HepG2 (cell line): ENCODE data around the gene CEP250. TPM values are rescaled to one million over a fixed set of nuclear protein-coding genes. Genes with fewer than 3 reads are reported as not detected.

Source experiments
- ATAC-seq: fragments of 200-7000 bp; cut with Tn5 transposase; 3 replicates; pipeline ENCODE4 v1.9.1; 2020; ENCODE audit warnings: mild to moderate bottlenecking, moderate library complexity
- BruUV-seq: library from RNA; stranded (reverse); fragments of 400-500 nt; replicated peaks from 2 replicates; lab custom pipeline; 2021; lab: Mats Ljungman, UMichigan
- CTCF ChIA-PET: fragments of 300-600 bp; formaldehyde crosslinking; extraction: SDS; loops from one replicate; lab custom pipeline; 2021; ENCODE audit warnings: low total read pairs, inconsistent platforms, low intra/inter-chr PET ratio; lab: Yijun Ruan, JAX
- POLR2A ChIA-PET: fragments of 350-600 bp; sonication (Branson Sonifier 250); formaldehyde crosslinking; loops from one replicate; lab custom pipeline; 2020; ENCODE audit warnings: antibody characterized with exemption, inconsistent platforms; lab: Yijun Ruan, JAX
- DNase-seq: peaks from one replicate; pipeline ENCODE4 v3.0.0-alpha.2; 2015; ENCODE audit warnings: low spot score
- FAIRE-seq: peaks from 3 replicates; lab custom pipeline; 2011; peaks lifted over from hg19 to GRCh38; lab: Jason Lieb, UNC
- H2AFZ ChIP-seq: one replicate; pipeline ENCODE4 v1.6.1; 2011; ENCODE audit warnings: low read length, inconsistent platforms
- H3K27ac ChIP-seq: fragments of 300-600 bp; 3 replicates; pipeline ENCODE4 v1.8.0; 2011; ENCODE audit warnings: mixed run types, mild to moderate bottlenecking, mixed read lengths, low read length, inconsistent platforms; ENCODE audit not compliant: insufficient read depth; ENCODE audit errors: extremely low read length
- H3K27me3 ChIP-seq, 2 experiments: fragments of 200-600 bp in 1 of 2; 2 replicates in 1 of 2; 3 replicates in 1 of 2; pipeline versions ENCODE4 v1.6.0 to v1.8.0; 2011; ENCODE audit warnings: low read length in 2 of 2, mild to moderate bottlenecking in 2 of 2, moderate library complexity in 2 of 2, inconsistent platforms in 1 of 2; ENCODE audit not compliant: insufficient read depth in 2 of 2, control insufficient read depth in 1 of 2
- H3K36me3 ChIP-seq, 2 experiments: fragments of 200-600 bp in 1 of 2; replicated peaks in 1 of 2; 2 replicates in 1 of 2; 3 replicates in 1 of 2; pipeline versions ENCODE4 v1.5.1 to v1.8.0; 2011; ENCODE audit warnings: low read length in 2 of 2, inconsistent platforms in 1 of 2; ENCODE audit not compliant: insufficient read depth in 2 of 2, control insufficient read depth in 1 of 2
- H3K4me1 ChIP-seq: 2 replicates; pipeline ENCODE4 v1.5.1; 2012; ENCODE audit warnings: low read length, inconsistent platforms; ENCODE audit not compliant: insufficient read depth
- H3K4me2 ChIP-seq: 2 replicates; pipeline ENCODE4 v1.6.0; 2011; ENCODE audit warnings: low read depth, low read length, inconsistent platforms
- H3K4me3 ChIP-seq, 3 experiments: fragments of 200-600 bp in 1 of 3; sonication (generic), shearing (Covaris generic) in 1 of 3; replicated peaks in 1 of 3; 2 replicates each; pipeline ENCODE4 v1.5.1; 2011 to 2016; ENCODE audit warnings: low read length in 3 of 3, inconsistent platforms in 2 of 3, low read depth in 2 of 3, mild to moderate bottlenecking in 2 of 3, control low read depth in 1 of 3, mixed read lengths in 1 of 3; ENCODE audit not compliant: insufficient read depth in 1 of 3
- H3K79me2 ChIP-seq: one replicate; pipeline ENCODE4 v1.6.1; 2011; ENCODE audit warnings: low read length, inconsistent platforms; ENCODE audit not compliant: insufficient read depth
- H3K9ac ChIP-seq: 2 replicates; pipeline ENCODE4 v1.6.0; 2011; ENCODE audit warnings: mild to moderate bottlenecking, low read depth, low read length, inconsistent platforms; ENCODE audit not compliant: insufficient read depth
- H3K9me3 ChIP-seq: 2 replicates; pipeline ENCODE4 v1.5.1; 2012; ENCODE audit warnings: mild to moderate bottlenecking, low read length
- H4K20me1 ChIP-seq: 2 replicates; pipeline ENCODE4 v1.6.0; 2011; ENCODE audit warnings: inconsistent platforms, mild to moderate bottlenecking, low read length, moderate library complexity; ENCODE audit not compliant: insufficient read depth
- HMG20B ChIP-seq: conservative IDR thresholded peaks from 2 replicates; pipeline ENCODE4 v1.6.1; 2016; ENCODE audit warnings: missing genetic modification reagents, missing compliant biosample characterization
- KAT8 ChIP-seq: IDR thresholded peaks from 2 replicates; pipeline ENCODE4 v1.6.1; 2016; ENCODE audit warnings: missing genetic modification reagents, missing compliant biosample characterization
- MIXL1 ChIP-seq: IDR thresholded peaks from 2 replicates; pipeline ENCODE4 v1.6.1; 2016
- NCOA2 ChIP-seq: sonication (generic); formaldehyde crosslinking; IDR thresholded peaks from 2 replicates; pipeline ENCODE4 v1.8.0; 2022; ENCODE audit warnings: inconsistent platforms
- POGZ ChIP-seq: sonication (generic); formaldehyde crosslinking; IDR thresholded peaks from 2 replicates; pipeline ENCODE4 v1.4.0; 2020; ENCODE audit warnings: mild to moderate bottlenecking, missing genetic modification reagents
- SYNCRIP ChIP-seq: fragments of 200-400 bp; formaldehyde crosslinking; IDR thresholded peaks from 2 replicates; pipeline ENCODE4 v1.6.1; 2018; ENCODE audit warnings: mild to moderate bottlenecking, low read depth, low read length; ENCODE audit not compliant: insufficient read depth
- ZNF282 ChIP-seq: fragments of 450-650 bp; IDR thresholded peaks from 2 replicates; pipeline ENCODE4 v1.6.1; 2018; ENCODE audit not compliant: partially characterized antibody
- ZNF33A ChIP-seq: sonication (generic); formaldehyde crosslinking; IDR thresholded peaks from 2 replicates; pipeline ENCODE4 v1.5.1; 2020; ENCODE audit warnings: missing genetic modification reagents, mild to moderate bottlenecking, moderate library complexity, borderline replicate concordance
- ZNF552 ChIP-seq: sonication (generic); formaldehyde crosslinking; IDR thresholded peaks from 2 replicates; pipeline ENCODE4 v1.9.0; 2022; ENCODE audit warnings: missing genetic modification reagents, mild to moderate bottlenecking, borderline replicate concordance
- WGBS: methylation state at CpG from one replicate; pipeline ENCODE4 v1.1.6; 2017; ENCODE audit warnings: low lambda C conversion rate; 5-methylcytosine and 5-hydroxymethylcytosine counted together
- in situ Hi-C: cut with HindIII; loops from 2 replicates; pipeline ENCODE4 v1.10.0; 2017; ENCODE audit warnings: low pct_unique_long_range_greater_than_20kb; ENCODE audit not compliant: extremely low pct_ligation_motif_present
- intact Hi-C: fragments of 100-400 bp; cut with micrococcal nuclease; formaldehyde crosslinking; loops from one replicate; pipeline ENCODE4 v1.10.0; 2022; ENCODE audit not compliant: unreplicated experiment
- polyA plus RNA-seq, 8 experiments: library from polyadenylated mRNA; depleted of rRNA in 3 of 8; stranded (reverse) in 7 of 8; unstranded in 1 of 8; fragments of >200 nt; fragmentation: Illumina TruSeq in 4 of 8; extraction: Trizol in 4 of 8; gene quantifications; 2 replicates each; pipeline versions ENCODE4 v1.2.1 to v1.2.3, GENCODE V29; 2011 to 2016; ENCODE audit warnings: low read depth in 4 of 8, missing spikeins in 1 of 8, mixed read lengths in 1 of 8; ENCODE audit not compliant: insufficient read depth in 1 of 8
- total RNA-seq, 5 experiments: library from RNA; depleted of rRNA; stranded (reverse); fragments of >200 nt; fragmentation: Illumina TruSeq; extraction: Trizol; gene quantifications; 2 replicates each; pipeline ENCODE4 v1.2.3, GENCODE V29; 2016; ENCODE audit warnings: low read depth in 1 of 5
- TF ChIP-seq, protein P1 (sequence below): sonication (generic); formaldehyde crosslinking; IDR thresholded peaks from 2 replicates; pipeline ENCODE4 v1.5.0; 2020; ENCODE audit warnings: mild to moderate bottlenecking, missing genetic modification reagents, borderline replicate concordance
- TF ChIP-seq, protein P2 (sequence below): sonication (generic); formaldehyde crosslinking; IDR thresholded peaks from 2 replicates; pipeline ENCODE4 v1.8.1; 2023; ENCODE audit warnings: missing genetic modification reagents, inconsistent platforms, borderline replicate concordance
- TF ChIP-seq, protein P3 (sequence below): fragments of 450-650 bp; IDR thresholded peaks from 2 replicates; pipeline ENCODE4 v1.6.1; 2016

The CEP250 gene
- total and polyA plus RNA-seq, 2 of the 13 experiments (the other 11 are each of a cell fraction or from before 2014, with no cell fraction given) = 28.8 to 55.3 TPM

DNA sequence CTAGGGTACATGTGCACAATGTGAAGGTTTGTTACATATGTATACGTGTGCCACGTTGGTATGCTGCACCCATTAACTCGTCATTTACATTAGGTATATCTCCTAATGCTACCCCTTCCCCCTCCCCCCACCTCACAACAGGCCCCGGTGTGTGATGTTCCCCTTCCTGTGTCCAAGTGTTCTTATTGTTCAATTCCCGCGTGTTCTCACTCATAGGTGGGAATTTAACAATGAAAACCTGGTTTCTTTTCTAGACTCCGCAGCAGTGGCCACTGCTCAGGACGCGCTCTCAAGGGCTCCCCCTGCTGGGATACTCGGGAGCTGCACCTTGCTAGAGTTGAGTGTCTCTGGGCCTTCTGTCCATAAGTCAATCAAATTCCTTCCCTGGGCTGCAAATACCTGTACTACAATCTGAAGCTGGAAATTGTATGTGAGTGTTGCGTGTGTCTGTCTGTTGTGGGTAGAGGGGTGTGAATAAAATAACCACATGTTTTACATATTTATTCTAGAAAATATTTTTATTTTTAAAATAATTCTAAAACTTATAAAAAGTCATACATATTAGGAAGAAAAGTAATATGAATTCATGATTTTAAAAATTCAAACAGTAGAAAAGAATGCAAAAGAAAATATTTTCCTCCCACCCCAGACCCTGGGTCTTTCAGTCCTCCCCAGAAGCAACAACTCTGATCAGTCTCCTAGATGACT is 8.2 kb upstream of the CEP250 start:
- FAIRE-seq = peak; percentile 92
- in situ Hi-C loops = loop anchor here (5.0 to 25.0 kb wide), 2 partner anchors 145 to 310 kb away; partner anchors contain the start of gene EDEM2
- H3K9ac ChIP-seq = peak overlapping the region; percentile 67
- H3K27me3 ChIP-seq = no peaks in the 10 kb centered on the region; a peak in 2 of 5 replicates
- no peaks in the 10 kb centered on the region for H3K9me3 ChIP-seq
- peak overlapping the region; percentile 51 to 61 (median 55) for H3K4me3 ChIP-seq
- ATAC-seq = peak; percentile 90
- H3K79me2 ChIP-seq = no peaks in the 10 kb centered on the region
- POLR2A ChIA-PET = interaction anchor here (0.7 to 3.8 kb wide), 12 partner anchors 8 to 295 kb away, joined by 3 to 35 read pairs (median 4); partner anchors contain the start of genes CEP250, EIF6, GDF5 and RBM39
- intact Hi-C loops = loop anchor here (1.0 to 10.0 kb wide), 2 partner anchors 144 to 352 kb away; partner anchors contain the start of gene TRPC4AP
- BruUV-seq = no TSS peak
- H4K20me1 ChIP-seq = no peaks in the 10 kb centered on the region
- H2AFZ ChIP-seq = no peak overlapping the region
- peak overlapping the region; percentile 88 for H3K4me2 ChIP-seq
- H3K4me1 ChIP-seq = peaks cover 8% of the 10 kb centered on the region
- DNase-seq = peak; percentile 92
- no peaks in the 10 kb centered on the region for H3K36me3 ChIP-seq
- CTCF ChIA-PET = interaction anchor here (0.7 to 2.3 kb wide), 5 partner anchors 36 to 178 kb away, joined by 3 to 29 read pairs (median 4); partner anchors contain the start of gene UQCC1
- 1% methylated on average over 11 of the region's 11 CpGs for WGBS
- no peak overlapping the region for H3K27ac ChIP-seq
- 0 out of 2 replicates have a peak, but pooled peaks have one; percentile 40 for TF ChIP-seq NCOA2
- no peak for TF ChIP-seq ZNF552 (CRISPR knock-in tag)
- TF ChIP-seq ZNF33A (CRISPR knock-in tag) = no peak
- peak; percentile 54 for TF ChIP-seq MIXL1 (CRISPR knock-in tag)
- TF ChIP-seq HMG20B (CRISPR knock-in tag) = peak; percentile 71; the same call in 1 of the 2 replicates
- no peak for TF ChIP-seq SYNCRIP
- peak; percentile 59; the same call in 1 of the 2 replicates for TF ChIP-seq KAT8 (CRISPR knock-in tag)
- TF ChIP-seq POGZ = no peak
- TF ChIP-seq, protein P1, sequence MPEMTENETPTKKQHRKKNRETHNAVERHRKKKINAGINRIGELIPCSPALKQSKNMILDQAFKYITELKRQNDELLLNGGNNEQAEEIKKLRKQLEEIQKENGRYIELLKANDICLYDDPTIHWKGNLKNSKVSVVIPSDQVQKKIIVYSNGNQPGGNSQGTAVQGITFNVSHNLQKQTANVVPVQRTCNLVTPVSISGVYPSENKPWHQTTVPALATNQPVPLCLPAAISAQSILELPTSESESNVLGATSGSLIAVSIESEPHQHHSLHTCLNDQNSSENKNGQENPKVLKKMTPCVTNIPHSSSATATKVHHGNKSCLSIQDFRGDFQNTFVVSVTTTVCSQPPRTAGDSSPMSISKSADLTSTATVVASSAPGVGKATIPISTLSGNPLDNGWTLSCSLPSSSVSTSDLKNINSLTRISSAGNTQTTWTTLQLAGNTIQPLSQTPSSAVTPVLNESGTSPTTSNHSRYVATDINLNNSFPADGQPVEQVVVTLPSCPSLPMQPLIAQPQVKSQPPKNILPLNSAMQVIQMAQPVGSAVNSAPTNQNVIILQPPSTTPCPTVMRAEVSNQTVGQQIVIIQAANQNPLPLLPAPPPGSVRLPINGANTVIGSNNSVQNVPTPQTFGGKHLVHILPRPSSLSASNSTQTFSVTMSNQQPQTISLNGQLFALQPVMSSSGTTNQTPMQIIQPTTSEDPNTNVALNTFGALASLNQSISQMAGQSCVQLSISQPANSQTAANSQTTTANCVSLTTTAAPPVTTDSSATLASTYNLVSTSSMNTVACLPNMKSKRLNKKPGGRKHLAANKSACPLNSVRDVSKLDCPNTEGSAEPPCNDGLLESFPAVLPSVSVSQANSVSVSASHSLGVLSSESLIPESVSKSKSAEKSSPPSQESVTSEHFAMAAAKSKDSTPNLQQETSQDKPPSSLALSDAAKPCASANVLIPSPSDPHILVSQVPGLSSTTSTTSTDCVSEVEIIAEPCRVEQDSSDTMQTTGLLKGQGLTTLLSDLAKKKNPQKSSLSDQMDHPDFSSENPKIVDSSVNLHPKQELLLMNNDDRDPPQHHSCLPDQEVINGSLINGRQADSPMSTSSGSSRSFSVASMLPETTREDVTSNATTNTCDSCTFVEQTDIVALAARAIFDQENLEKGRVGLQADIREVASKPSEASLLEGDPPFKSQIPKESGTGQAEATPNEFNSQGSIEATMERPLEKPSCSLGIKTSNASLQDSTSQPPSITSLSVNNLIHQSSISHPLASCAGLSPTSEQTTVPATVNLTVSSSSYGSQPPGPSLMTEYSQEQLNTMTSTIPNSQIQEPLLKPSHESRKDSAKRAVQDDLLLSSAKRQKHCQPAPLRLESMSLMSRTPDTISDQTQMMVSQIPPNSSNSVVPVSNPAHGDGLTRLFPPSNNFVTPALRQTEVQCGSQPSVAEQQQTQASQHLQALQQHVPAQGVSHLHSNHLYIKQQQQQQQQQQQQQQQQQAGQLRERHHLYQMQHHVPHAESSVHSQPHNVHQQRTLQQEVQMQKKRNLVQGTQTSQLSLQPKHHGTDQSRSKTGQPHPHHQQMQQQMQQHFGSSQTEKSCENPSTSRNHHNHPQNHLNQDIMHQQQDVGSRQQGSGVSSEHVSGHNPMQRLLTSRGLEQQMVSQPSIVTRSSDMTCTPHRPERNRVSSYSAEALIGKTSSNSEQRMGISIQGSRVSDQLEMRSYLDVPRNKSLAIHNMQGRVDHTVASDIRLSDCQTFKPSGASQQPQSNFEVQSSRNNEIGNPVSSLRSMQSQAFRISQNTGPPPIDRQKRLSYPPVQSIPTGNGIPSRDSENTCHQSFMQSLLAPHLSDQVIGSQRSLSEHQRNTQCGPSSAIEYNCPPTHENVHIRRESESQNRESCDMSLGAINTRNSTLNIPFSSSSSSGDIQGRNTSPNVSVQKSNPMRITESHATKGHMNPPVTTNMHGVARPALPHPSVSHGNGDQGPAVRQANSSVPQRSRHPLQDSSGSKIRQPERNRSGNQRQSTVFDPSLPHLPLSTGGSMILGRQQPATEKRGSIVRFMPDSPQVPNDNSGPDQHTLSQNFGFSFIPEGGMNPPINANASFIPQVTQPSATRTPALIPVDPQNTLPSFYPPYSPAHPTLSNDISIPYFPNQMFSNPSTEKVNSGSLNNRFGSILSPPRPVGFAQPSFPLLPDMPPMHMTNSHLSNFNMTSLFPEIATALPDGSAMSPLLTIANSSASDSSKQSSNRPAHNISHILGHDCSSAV (CRISPR knock-in tag) = no peak
- TF ChIP-seq, protein P2, sequence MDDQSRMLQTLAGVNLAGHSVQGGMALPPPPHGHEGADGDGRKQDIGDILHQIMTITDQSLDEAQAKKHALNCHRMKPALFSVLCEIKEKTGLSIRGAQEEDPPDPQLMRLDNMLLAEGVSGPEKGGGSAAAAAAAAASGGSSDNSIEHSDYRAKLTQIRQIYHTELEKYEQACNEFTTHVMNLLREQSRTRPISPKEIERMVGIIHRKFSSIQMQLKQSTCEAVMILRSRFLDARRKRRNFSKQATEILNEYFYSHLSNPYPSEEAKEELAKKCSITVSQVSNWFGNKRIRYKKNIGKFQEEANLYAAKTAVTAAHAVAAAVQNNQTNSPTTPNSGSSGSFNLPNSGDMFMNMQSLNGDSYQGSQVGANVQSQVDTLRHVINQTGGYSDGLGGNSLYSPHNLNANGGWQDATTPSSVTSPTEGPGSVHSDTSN (CRISPR knock-in tag) = no peak
- TF ChIP-seq ZNF282 = no peak
- TF ChIP-seq, protein P3, sequence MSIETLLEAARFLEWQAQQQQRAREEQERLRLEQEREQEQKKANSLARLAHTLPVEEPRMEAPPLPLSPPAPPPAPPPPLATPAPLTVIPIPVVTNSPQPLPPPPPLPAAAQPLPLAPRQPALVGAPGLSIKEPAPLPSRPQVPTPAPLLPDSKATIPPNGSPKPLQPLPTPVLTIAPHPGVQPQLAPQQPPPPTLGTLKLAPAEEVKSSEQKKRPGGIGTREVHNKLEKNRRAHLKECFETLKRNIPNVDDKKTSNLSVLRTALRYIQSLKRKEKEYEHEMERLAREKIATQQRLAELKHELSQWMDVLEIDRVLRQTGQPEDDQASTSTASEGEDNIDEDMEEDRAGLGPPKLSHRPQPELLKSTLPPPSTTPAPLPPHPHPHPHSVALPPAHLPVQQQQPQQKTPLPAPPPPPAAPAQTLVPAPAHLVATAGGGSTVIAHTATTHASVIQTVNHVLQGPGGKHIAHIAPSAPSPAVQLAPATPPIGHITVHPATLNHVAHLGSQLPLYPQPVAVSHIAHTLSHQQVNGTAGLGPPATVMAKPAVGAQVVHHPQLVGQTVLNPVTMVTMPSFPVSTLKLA = 0 out of 2 replicates have a peak, but pooled peaks have one; percentile 7
